ENCODE measurements around the gene CARMIL1.

GRCh38 chr6:25628471-25629197 is 349.5 kb downstream of the CARMIL1 start:
- TF ChIP-seq CTCF (IDR thresholded peaks at IDR 0.05; ENCODE audit: insufficient read depth, low read depth, low read length), result no peak
- TF ChIP-seq EZH2 (IDR thresholded peaks at IDR 0.05; ENCODE audit: insufficient read depth, low read length), result no peak

Measured in astrocyte (in vitro differentiated cells and primary cell).